Suprapubic skin (tissue), 4 donors: Measurements from ENCODE around the gene NTN1. TPM values are rescaled to one million over a fixed set of nuclear protein-coding genes. Genes with fewer than 3 reads are reported as not detected.

Experiments used
- DNase-seq, 2 donors: peaks; one replicate each; pipeline ENCODE4 v3.0.0-alpha.2; 2019; ENCODE audit warnings: low spot score in 2 of 2
- H3K27ac ChIP-seq: fragments of 200-600 bp; sonication (generic); one replicate; pipeline ENCODE4 v1.5.1; 2019
- H3K27me3 ChIP-seq: fragments of 200-600 bp; sonication (generic); one replicate; pipeline ENCODE4 v1.5.1; 2019
- H3K36me3 ChIP-seq: fragments of 200-600 bp; sonication (generic); one replicate; pipeline ENCODE4 v1.5.1; 2019
- H3K4me1 ChIP-seq: fragments of 200-600 bp; sonication (generic); one replicate; pipeline ENCODE4 v1.5.1; 2019
- H3K4me3 ChIP-seq: fragments of 200-600 bp; sonication (generic); one replicate; pipeline ENCODE4 v1.5.1; 2019; ENCODE audit warnings: mild to moderate bottlenecking
- H3K9me3 ChIP-seq: fragments of 200-600 bp; sonication (generic); one replicate; pipeline ENCODE4 v1.5.1; 2019
- CTCF ChIP-seq, 2 donors: fragments of 200-600 bp in 1 of 2; fragments of 450-650 bp in 1 of 2; sonication (generic) in 1 of 2; IDR thresholded peaks; one replicate each; pipeline ENCODE4 v1.5.1; 2016 to 2019; ENCODE audit warnings: antibody characterized with exemption in 2 of 2, mild to moderate bottlenecking in 1 of 2, moderate library complexity in 1 of 2
- EP300 ChIP-seq: sonication (generic); formaldehyde crosslinking; IDR thresholded peaks from one replicate; pipeline ENCODE4 v1.6.1; 2017; ENCODE audit warnings: antibody characterized with exemption
- POLR2A ChIP-seq, 2 donors: fragments of 450-650 bp; IDR thresholded peaks; one replicate each; pipeline ENCODE4 v1.6.1; 2017; ENCODE audit warnings: antibody characterized with exemption in 2 of 2, mild to moderate bottlenecking in 2 of 2, moderate library complexity in 2 of 2
- POLR2AphosphoS5 ChIP-seq, 3 donors: sonication (generic); formaldehyde crosslinking; IDR thresholded peaks; one replicate each; pipeline ENCODE4 v1.6.1; 2017; ENCODE audit warnings: antibody characterized with exemption in 3 of 3
- WGBS: methylation state at CpG from one replicate; pipeline ENCODE4 v1.1.5; 2018; 5-methylcytosine and 5-hydroxymethylcytosine counted together
- total RNA-seq, 4 donors: library from RNA; depleted of rRNA; stranded (reverse); fragments of >200 nt; gene quantifications; one replicate each; pipeline ENCODE4 v1.1.0, GENCODE V29; 2016

NTN1 gene
- total RNA-seq, 4 donors from 2014 or later = 2.4 to 5.9 (median 3.4) TPM

- peaks cover 27% of the 10 kb centered on the region for H3K36me3 ChIP-seq
- no peak for TF ChIP-seq CTCF (IDR thresholded peaks at IDR 0.05)
- TF ChIP-seq POLR2AphosphoS5 (IDR thresholded peaks at IDR 0.05) = no peak
- TF ChIP-seq POLR2A (IDR thresholded peaks at IDR 0.05) = no peak
- TF ChIP-seq EP300 = no peak
- no peak for DNase-seq
- H3K27me3 ChIP-seq = no peaks in the 10 kb centered on the region
- no peaks in the 10 kb centered on the region for H3K9me3 ChIP-seq
- no peak overlapping the region for H3K4me3 ChIP-seq
- H3K4me1 ChIP-seq = peaks cover 13% of the 10 kb centered on the region
- no peak overlapping the region for H3K27ac ChIP-seq
- WGBS = 93% methylated on average over 11 of the region's 21 CpGs
Observed at GRCh38 chr17:9247401-9247938, 226.2 kb downstream of the NTN1 start.

DNA sequence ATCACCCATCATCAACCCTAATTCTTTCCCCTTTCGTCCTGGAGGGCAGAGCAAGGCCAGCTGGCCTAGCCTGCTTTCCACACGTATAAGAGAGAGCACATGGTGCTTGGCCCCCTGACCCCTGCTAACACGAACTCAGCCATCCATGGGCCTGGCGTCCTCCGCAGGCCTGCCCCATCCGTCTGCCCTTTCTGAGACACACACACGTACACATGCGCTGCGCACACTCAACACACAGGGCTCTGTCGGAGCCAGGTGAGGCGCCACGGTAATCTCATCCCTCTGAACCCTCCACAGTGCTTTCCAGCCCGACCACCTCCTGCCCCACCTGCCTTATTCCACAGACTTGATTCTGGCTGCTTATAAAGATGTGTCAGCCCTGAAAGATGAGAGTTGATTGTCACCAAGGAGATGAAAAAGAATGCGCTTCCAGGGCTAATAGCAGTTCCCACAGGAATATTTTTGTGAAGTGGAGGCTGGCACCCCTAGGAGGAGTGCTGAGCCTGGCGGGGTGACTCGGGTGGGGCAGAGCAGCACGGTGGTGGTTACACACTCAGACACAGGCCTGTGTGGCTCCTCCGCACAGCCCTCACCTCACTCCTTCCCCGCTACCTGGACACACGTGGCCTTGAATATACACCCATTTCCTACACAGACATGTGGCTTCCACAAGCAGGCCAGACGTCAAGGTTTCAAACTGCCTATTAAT is 228.1 kb downstream of the NTN1 start:
- H3K4me3 ChIP-seq = no peak overlapping the region
- H3K27me3 ChIP-seq = no peaks in the 10 kb centered on the region
- peaks cover 27% of the 10 kb centered on the region for H3K36me3 ChIP-seq
- 90% methylated on average over 20 of the region's 21 CpGs for WGBS
- TF ChIP-seq EP300 (no peak), POLR2AphosphoS5 (IDR thresholded peaks at IDR 0.05) (no peak), CTCF (IDR thresholded peaks at IDR 0.05) (no peak), POLR2A (IDR thresholded peaks at IDR 0.05) (no peak)
- no peak overlapping the region for H3K27ac ChIP-seq
- no peaks in the 10 kb centered on the region for H3K9me3 ChIP-seq
- H3K4me1 ChIP-seq = peaks cover under 1% of the 10 kb centered on the region
- no peak for DNase-seq

GRCh38 chr17:9251273-9251672 is 230.0 kb downstream of the NTN1 start:
- no peak overlapping the region for H3K27ac ChIP-seq
- TF ChIP-seq POLR2A (IDR thresholded peaks at IDR 0.05) = no peak
- no peak for TF ChIP-seq CTCF (IDR thresholded peaks at IDR 0.05)
- no peak for TF ChIP-seq EP300
- no peak for TF ChIP-seq POLR2AphosphoS5 (IDR thresholded peaks at IDR 0.05)
- H3K4me3 ChIP-seq = no peak overlapping the region
- peaks cover 4% of the 10 kb centered on the region for H3K4me1 ChIP-seq
- H3K9me3 ChIP-seq = no peaks in the 10 kb centered on the region
- DNase-seq = no peak
- 91% methylated on average over 10 of the region's 12 CpGs for WGBS
- peaks cover 27% of the 10 kb centered on the region for H3K36me3 ChIP-seq
- no peaks in the 10 kb centered on the region for H3K27me3 ChIP-seq

DNA sequence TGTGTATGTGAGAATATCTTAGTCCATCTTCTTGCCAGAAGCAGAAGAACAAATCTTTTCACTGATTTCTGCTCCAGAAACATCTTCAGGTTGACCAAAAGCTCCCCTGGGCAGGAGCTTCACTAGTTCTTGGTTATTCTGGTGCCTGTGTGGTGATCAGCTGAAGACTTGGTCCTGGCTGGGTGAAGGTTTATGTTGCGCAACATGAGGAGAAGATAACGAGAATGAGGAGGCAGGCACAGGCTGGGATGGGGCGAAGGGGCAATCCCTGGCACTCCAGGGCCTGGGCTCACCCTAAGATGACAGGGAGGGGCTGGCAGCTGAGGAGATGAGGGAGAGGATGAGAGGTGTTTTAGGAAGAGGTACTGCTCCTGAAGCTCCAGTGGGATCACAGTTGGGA is 232.0 kb downstream of the NTN1 start:
- TF ChIP-seq POLR2A (IDR thresholded peaks at IDR 0.05) (no peak), EP300 (no peak), CTCF (IDR thresholded peaks at IDR 0.05) (no peak), POLR2AphosphoS5 (IDR thresholded peaks at IDR 0.05) (no peak)
- Histone ChIP-seq H3K4me3 (no peak overlapping the region), H3K27me3 (no peaks in the 10 kb centered on the region), H3K4me1 (peaks cover 15% of the 10 kb centered on the region), H3K9me3 (no peaks in the 10 kb centered on the region), H3K36me3 (peaks cover 14% of the 10 kb centered on the region), H3K27ac (no peak overlapping the region)
- WGBS = 90% methylated on average over 3 of the region's 3 CpGs
- no peak for DNase-seq

GRCh38 chr17:9254841-9255240 is 233.5 kb downstream of the NTN1 start:
- no peak for DNase-seq
- no peaks in the 10 kb centered on the region for H3K9me3 ChIP-seq
- no peak overlapping the region for H3K27ac ChIP-seq
- H3K4me3 ChIP-seq = no peak overlapping the region
- H3K27me3 ChIP-seq = no peaks in the 10 kb centered on the region
- 87% methylated on average over 2 of the region's 2 CpGs for WGBS
- peaks cover 19% of the 10 kb centered on the region for H3K4me1 ChIP-seq
- no peak for TF ChIP-seq POLR2AphosphoS5 (IDR thresholded peaks at IDR 0.05)
- no peak for TF ChIP-seq POLR2A (IDR thresholded peaks at IDR 0.05)
- TF ChIP-seq EP300 = no peak
- peaks cover under 1% of the 10 kb centered on the region for H3K36me3 ChIP-seq
